ENCODE data around the gene SORCS2. TPM values are rescaled to one million over a fixed set of nuclear protein-coding genes. Genes with fewer than 3 reads are reported as not detected.

Gene SORCS2
- total RNA-seq, 1 experiment from 2014 or later = 4.1 TPM

DNA sequence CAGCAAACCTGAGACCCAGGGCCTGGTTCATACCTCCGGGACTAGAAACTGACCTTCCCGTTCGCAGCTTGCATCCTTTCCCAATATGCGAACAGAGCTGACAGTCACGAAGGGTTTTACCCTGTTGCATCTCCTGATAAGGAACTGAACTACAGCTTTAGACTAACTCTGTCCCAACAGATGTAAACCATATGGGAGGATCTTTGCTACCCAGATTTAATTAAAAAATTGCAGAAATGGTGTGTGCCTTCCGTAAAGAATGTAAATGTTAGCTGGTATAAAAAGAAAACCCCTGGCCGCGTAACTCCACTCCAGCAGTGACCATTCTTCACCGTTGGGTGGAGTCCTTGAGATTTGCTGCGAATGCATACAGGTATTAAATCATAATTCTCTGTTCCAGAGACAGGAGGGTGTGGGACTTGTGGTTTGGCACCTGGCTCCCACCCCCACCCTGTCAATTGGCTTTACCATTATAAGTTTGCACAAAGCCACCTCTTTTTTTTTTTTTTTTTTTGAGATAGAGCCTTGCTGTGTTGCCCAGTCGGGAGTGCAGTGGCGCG is 40.6 kb upstream of the SORCS2 start:
- Histone ChIP-seq H3F3A (ENCODE audit: low read length, unreplicated experiment) (no peaks in the 10 kb centered on the region), H2AFZ (ENCODE audit: low read length) (no peak overlapping the region), H3K9me2 (replicated peaks; ENCODE audit: low read length) (no peaks in the 10 kb centered on the region), H3K36me3 (ENCODE audit: low read depth, low read length) (no peaks in the 10 kb centered on the region), H3K9me3 (ENCODE audit: low read length) (no peaks in the 10 kb centered on the region), H3K4me3 (ENCODE audit: low read length) (no peak overlapping the region), H3K4me1 (ENCODE audit: insufficient read depth, low read length) (no peaks in the 10 kb centered on the region), H3K4me2 (ENCODE audit: low read length) (no peak overlapping the region), H3K9ac (ENCODE audit: low read length) (no peak overlapping the region), H3K27me3 (ENCODE audit: low read length) (no peaks in the 10 kb centered on the region), H3K79me2 (ENCODE audit: low read length) (no peaks in the 10 kb centered on the region), H4K20me1 (ENCODE audit: low read length) (no peaks in the 10 kb centered on the region), H3K27ac (ENCODE audit: low read length) (no peak overlapping the region)
- no TSS peak for BruUV-seq (replicated peaks)
- POLR2A ChIA-PET (ENCODE audit: unreplicated experiment) = interaction anchor here (0.6 kb wide), 1 partner anchor 84 kb away, joined by 5 read pairs; the partner anchor contains the start of gene GRPEL1
- no peak for TF ChIP-seq EZH2 (IDR thresholded peaks at IDR 0.05; ENCODE audit: low read length, unreplicated experiment)
- no peak for TF ChIP-seq EZH2phosphoT487 (IDR thresholded peaks at IDR 0.05; ENCODE audit: borderline replicate concordance, low read length)
- TF ChIP-seq, protein P1, sequence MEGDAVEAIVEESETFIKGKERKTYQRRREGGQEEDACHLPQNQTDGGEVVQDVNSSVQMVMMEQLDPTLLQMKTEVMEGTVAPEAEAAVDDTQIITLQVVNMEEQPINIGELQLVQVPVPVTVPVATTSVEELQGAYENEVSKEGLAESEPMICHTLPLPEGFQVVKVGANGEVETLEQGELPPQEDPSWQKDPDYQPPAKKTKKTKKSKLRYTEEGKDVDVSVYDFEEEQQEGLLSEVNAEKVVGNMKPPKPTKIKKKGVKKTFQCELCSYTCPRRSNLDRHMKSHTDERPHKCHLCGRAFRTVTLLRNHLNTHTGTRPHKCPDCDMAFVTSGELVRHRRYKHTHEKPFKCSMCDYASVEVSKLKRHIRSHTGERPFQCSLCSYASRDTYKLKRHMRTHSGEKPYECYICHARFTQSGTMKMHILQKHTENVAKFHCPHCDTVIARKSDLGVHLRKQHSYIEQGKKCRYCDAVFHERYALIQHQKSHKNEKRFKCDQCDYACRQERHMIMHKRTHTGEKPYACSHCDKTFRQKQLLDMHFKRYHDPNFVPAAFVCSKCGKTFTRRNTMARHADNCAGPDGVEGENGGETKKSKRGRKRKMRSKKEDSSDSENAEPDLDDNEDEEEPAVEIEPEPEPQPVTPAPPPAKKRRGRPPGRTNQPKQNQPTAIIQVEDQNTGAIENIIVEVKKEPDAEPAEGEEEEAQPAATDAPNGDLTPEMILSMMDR (conservative IDR thresholded peaks at IDR 0.05; ENCODE audit: low read depth, low read length) = peak; percentile 60
- peak; percentile 52 for DNase-seq
- peak; percentile 45; the same call in 1 of the 2 replicates for ATAC-seq
- intact Hi-C loops (cut with micrococcal nuclease) = no loop called here
- CTCF ChIA-PET = interaction anchor here (0.6 to 1.0 kb wide), 3 partner anchors 38 to 215 kb away, joined by 4 to 6 read pairs (median 6); no protein-coding TSS in a partner anchor

DNA sequence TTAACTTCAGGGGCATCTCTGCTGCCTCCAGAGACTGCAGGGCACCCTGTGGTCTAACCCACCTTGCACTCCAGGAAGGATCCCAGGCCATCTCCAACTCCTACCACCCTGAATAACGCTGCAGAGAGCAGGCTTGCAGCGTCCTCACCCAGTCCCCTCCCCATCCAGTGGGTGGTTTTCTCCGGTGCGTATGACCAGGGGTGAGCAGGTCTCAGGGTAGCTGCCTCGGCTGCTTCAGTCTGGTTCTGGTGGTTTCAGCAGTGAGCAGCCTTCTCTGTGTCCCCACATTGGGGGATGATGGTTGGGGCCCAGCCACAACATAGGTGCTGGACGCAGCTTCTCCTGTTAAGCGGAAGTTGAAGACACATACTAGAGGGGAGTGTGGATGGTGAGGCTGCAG is 38.6 kb upstream of the SORCS2 start:
- H3K4me1 ChIP-seq (ENCODE audit: insufficient read depth, low read length) = no peaks in the 10 kb centered on the region
- H2AFZ ChIP-seq (ENCODE audit: low read length) = no peak overlapping the region
- BruUV-seq (replicated peaks) = no TSS peak
- no peaks in the 10 kb centered on the region for H4K20me1 ChIP-seq (ENCODE audit: low read length)
- no peak for DNase-seq
- H3K4me3 ChIP-seq (ENCODE audit: low read length) = no peak overlapping the region
- POLR2A ChIA-PET (ENCODE audit: unreplicated experiment) = no interaction called here
- H3K27me3 ChIP-seq (ENCODE audit: low read length) = no peaks in the 10 kb centered on the region
- no peak overlapping the region for H3K9ac ChIP-seq (ENCODE audit: low read length)
- TF ChIP-seq EZH2 (IDR thresholded peaks at IDR 0.05; ENCODE audit: low read length, unreplicated experiment) (no peak), EZH2phosphoT487 (IDR thresholded peaks at IDR 0.05; ENCODE audit: borderline replicate concordance, low read length) (no peak)
- TF ChIP-seq, protein P1 (conservative IDR thresholded peaks at IDR 0.05; ENCODE audit: low read depth, low read length) = no peak
- intact Hi-C loops (cut with micrococcal nuclease) = no loop called here
- no peaks in the 10 kb centered on the region for H3K79me2 ChIP-seq (ENCODE audit: low read length)
- no peak overlapping the region for H3K27ac ChIP-seq (ENCODE audit: low read length)
- no peak for ATAC-seq
- no peaks in the 10 kb centered on the region for H3F3A ChIP-seq (ENCODE audit: low read length, unreplicated experiment)
- CTCF ChIA-PET = no interaction called here
- no peaks in the 10 kb centered on the region for H3K9me3 ChIP-seq (ENCODE audit: low read length)
- no peaks in the 10 kb centered on the region for H3K36me3 ChIP-seq (ENCODE audit: low read depth, low read length)
- no peaks in the 10 kb centered on the region for H3K9me2 ChIP-seq (replicated peaks; ENCODE audit: low read length)
- no peak overlapping the region for H3K4me2 ChIP-seq (ENCODE audit: low read length)

DNA sequence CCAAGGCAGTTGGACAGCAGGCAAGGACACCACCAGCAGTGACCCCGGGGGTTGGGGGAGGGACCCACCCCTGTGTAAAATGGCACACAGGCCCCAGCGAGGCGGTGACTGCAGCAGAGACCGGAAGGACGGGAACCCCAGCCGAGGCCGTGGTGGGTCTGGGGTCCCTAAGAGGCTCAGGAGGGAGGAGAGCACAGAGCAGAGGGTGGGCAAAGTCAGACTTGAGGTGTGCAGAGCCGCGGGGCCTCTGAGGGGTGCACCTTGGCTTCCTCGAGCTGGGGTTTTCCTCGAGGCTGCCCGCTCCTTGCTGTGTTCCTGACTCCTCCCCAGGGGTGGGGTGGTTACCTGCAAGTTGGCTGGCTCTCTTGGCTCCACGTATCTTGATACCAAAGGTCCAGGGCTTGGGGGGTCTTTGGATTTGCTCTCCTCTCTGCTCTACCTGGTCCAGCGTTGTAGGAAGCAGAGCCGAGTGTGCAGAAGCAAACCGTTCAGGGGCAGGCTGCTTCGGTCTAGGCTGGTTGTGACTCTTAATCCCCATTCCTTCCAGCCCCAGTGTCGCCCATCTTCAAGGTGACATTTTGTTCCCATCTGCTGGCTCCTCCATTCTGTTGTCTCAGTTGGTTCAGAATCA is 37.9 kb upstream of the SORCS2 start:
- TF ChIP-seq, protein P1 (conservative IDR thresholded peaks at IDR 0.05; ENCODE audit: low read depth, low read length) = no peak
- TF ChIP-seq EZH2phosphoT487 (IDR thresholded peaks at IDR 0.05; ENCODE audit: borderline replicate concordance, low read length) = no peak
- no peak for TF ChIP-seq EZH2 (IDR thresholded peaks at IDR 0.05; ENCODE audit: low read length, unreplicated experiment)
- H3K9me3 ChIP-seq (ENCODE audit: low read length) = no peaks in the 10 kb centered on the region
- H3K27me3 ChIP-seq (ENCODE audit: low read length) = no peaks in the 10 kb centered on the region
- H3K4me1 ChIP-seq (ENCODE audit: insufficient read depth, low read length) = no peaks in the 10 kb centered on the region
- DNase-seq (no peak), ATAC-seq (no peak)
- no peaks in the 10 kb centered on the region for H3K9me2 ChIP-seq (replicated peaks; ENCODE audit: low read length)
- no peak overlapping the region for H2AFZ ChIP-seq (ENCODE audit: low read length)
- no peaks in the 10 kb centered on the region for H3K36me3 ChIP-seq (ENCODE audit: low read depth, low read length)
- CTCF ChIA-PET = no interaction called here
- BruUV-seq (replicated peaks) = no TSS peak
- no peak overlapping the region for H3K27ac ChIP-seq (ENCODE audit: low read length)
- H3F3A ChIP-seq (ENCODE audit: low read length, unreplicated experiment) = no peaks in the 10 kb centered on the region
- H3K4me2 ChIP-seq (ENCODE audit: low read length) = no peak overlapping the region
- H3K9ac ChIP-seq (ENCODE audit: low read length) = no peak overlapping the region
- H3K79me2 ChIP-seq (ENCODE audit: low read length) = no peaks in the 10 kb centered on the region
- H4K20me1 ChIP-seq (ENCODE audit: low read length) = no peaks in the 10 kb centered on the region
- POLR2A ChIA-PET (ENCODE audit: unreplicated experiment) = no interaction called here
- no peak overlapping the region for H3K4me3 ChIP-seq (ENCODE audit: low read length)
- intact Hi-C loops (cut with micrococcal nuclease) = no loop called here

Data from PC-3 (cell line).